SK-N-MC (cell line): ENCODE measurements around the gene PSTPIP2.

Experiments used
- EZH2 ChIP-seq: fragments of 200-600 bp; sonication (generic); IDR thresholded peaks from one replicate; pipeline ENCODE4 v1.6.1; 2017; ENCODE audit warnings: antibody characterized with exemption
- FOXP2 ChIP-seq: optimal IDR thresholded peaks from 2 replicates; pipeline ENCODE3; 2011; ENCODE audit warnings: mild to moderate bottlenecking, moderate library complexity; ENCODE audit not compliant: insufficient read depth; ENCODE audit errors: extremely low read length, control extremely low read depth
- POLR2AphosphoS5 ChIP-seq: IDR thresholded peaks from 2 replicates; pipeline ENCODE4 v1.6.1; 2012; ENCODE audit warnings: mild to moderate bottlenecking, low read depth, low read length, borderline replicate concordance

DNA sequence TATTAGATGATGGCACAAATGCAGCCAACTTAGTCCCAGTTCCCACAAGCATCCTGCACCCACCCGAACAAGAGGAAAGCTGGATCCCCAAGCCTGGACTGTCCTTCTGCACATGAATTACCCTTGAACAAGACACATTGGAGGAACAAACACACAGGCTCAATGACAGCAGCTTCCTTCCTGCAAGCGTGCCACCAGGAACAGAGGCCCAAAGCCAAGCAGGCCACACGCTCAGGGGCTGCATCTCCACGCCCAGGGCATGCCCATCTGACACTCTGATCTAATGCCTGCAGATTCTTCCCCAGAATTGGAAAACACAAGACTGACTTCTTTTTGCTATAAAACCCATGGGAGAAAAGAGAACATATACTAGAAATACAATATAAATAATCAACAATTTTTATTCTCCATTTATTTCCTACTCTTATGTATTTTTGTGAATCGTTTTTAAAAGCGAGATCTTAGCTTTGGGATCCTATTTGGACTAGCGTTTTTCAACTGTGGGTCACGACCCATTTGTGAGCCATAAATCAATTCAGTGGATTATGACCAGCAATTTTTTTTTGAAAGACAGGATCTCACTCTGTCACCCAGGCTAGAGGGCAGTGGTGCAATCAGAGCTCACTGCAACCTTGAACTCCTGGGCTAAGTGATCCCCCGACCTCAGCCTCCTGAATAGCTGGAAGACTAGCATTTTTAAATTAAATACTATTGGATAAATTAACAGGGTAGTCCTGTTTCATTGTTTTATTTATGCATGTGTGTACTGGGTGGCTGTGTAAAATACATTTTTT lies 34.4 kb downstream of the PSTPIP2 start:
- TF ChIP-seq EZH2 = no peak
- no peak for TF ChIP-seq POLR2AphosphoS5
- TF ChIP-seq FOXP2 = no peak
